Measurements from ENCODE around the gene BTBD1. TPM values are rescaled to one million over a fixed set of nuclear protein-coding genes. Genes with fewer than 3 reads are reported as not detected.

The BTBD1 gene
- total RNA-seq = 88.0 TPM

DNA sequence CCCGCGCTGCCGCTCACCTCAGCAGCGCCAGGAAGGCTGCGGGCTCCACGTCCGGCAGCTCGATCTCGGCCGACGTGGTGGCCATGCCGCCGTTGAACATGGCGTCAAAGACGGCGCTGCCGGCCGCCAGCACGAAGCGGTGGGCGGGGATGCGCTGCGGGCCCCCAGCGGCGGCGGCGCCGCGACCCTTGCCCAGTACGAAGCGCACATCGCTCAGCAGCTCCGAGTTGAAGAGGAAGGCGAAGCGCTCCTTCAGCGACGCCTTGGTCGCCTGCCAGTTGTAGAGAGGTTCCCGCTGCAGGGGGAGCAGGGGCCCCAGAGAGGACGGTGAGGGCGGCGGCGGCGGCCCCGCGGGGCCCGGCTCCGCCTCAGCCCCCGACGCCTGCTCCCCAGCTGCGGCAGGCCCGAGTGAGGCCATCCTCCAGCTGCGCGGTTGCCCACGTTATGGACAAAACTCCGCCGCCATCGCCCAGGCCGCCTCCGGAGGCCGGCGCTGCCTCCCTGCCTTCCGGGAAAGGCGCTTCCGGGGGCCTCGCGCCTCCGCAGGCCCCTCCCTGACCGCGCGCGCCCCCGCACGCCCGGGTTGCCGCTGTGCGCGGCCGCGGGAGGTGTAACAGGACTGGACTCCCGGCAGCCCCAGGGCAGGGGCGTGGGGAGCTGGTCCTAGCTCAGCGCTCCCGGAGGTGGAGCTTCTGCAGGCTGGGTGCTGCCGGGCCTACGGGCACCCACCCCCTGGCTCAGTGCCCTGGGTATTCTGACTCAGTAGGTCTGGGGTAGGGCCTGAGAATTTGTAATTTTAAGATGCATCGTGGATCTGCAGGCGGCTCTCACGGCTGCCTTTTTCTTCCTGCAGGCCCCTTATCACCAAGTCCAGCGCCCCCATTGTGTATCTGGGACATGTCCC, at the start of gene BTBD1:
BTBD1 (minus strand) TSS at position 519 of the 904 bp plus-strand sequence; CDS start at position 418, 101 bp downstream.

DNA sequence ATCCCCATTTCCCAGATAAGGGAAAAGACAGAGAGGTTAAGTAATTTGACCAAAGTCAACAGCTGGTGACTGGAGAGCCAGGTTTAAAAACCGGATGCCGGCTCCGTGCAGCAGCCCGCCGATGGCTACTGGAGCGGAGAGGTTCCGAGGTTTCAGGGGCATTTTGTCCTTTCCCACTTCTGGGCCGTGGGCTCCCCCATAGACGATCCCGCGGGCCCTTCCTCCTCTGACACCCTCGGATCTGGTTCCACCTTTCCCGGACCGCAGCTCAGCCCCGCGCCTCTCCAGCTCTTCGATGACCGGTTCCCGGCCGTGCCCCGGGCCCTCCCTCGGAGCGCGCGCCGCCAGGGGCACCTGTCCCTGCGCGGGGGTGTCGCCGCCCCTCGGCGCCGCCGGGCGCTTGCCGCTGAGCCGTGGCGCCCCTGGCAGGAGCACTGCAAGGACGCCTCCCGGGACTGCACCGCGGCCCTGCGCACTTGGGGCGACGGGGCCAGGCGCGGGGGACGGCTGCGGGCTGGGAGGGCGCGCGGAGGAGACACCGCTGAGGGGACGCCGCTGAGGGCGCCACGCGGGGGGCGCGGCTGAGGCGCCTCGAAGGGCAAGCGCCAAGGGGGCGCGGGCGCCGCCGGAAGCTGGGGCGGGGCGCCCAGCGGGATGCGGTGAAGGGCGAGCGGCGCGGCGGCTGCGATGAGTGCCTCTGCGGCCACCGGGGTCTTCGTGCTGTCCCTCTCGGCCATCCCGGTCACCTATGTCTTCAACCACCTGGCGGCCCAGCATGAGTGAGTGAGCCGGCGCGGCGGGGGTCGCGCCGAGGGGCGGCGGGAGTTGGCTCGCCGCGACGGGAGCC, 40.2 kb upstream of the BTBD1 start, which contains the start of gene TM6SF1:
TM6SF1 (plus strand) TSS at position 652 of the 847 bp plus-strand sequence; CDS start at position 688, 36 bp downstream.

DNA sequence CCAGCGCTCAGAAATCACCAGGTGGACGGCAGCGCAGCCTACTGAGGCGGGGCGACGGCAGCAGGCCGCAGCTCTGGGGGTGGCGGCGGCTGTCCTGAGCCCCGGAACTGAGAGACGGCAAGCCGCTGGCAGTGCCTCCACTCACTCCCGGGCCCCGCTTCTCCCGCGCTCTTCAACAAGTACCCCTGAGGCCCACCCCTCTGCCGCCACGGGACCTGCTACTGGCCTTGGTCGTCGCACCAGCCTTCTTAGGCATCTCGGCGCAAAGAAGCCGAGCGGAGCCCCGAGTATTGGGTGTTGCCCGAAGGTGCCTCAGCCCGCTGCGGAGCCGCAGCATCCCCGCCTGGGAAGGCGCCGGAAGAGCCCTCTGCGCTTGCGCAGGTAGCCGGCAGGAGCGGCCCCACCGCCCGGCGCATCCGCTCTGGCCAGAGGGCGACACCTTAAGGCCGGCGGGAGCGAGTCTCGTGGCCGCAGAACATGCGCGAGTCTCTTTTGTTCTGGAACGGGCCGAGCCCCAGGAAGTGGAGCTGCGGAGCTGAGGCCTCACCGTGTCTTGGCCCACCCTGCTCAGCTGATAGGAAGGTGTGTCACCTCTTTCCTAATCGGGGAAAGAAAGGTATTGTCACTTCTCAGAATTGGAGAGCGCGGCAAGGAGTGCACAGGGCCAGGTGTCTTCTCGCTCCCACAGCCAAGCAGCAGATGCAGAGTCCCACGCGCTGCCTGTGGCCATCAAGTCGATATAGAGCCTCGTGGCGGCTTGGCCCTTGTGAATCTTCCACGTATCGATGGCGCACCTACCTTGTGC, 55.6 kb downstream of the BTBD1 start, which contains the start of gene C15orf40:
C15orf40 (minus strand) TSS at position 369 of the 805 bp plus-strand sequence; CDS start at position 337, 32 bp downstream.

DNA sequence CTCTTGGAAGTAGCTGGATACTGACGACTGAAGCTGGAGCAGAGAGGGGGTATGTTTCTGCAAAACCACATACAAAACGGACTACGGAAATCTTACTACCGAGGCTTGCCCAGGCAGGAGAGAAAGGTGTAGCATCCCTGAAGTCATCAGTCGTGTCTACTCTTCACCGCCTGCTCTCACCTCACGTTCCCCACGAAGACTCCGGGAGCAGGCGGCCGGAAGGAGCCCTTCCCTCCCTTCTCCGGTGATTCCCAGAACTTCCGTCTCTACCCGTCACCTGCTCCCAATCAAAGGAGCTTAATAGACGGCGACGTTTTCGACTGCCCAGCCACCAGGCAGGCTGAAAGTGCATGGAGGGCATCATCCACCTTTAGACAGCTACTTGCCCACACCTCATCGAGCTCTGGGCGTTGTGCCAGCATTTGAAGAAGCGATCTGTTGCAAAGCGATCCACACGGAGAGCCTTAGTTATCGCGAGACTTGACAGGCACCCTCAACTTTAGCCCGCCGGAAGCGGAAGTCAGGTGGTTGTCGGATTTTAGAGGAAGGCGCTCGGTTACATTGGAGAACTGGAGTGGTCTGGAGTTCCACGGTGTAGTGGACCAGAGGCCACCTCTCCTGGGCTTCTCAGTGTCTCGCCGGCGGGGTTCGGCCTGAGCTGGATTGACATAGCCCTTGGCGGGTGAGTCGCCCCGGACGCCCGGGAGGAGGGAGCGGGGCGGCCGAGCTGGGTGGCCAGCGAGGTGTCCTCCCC, 81.2 kb downstream of the BTBD1 start, which contains the start of gene RAMAC:
RAMAC (plus strand) TSS at position 523 of the 754 bp plus-strand sequence. CDS start 2,809 bp downstream, outside the sequence.

Small RNA genes within 50 kb of the gene (small RNA-seq; reads per million reads assigned to genes)
- gene MIR4515 (ENCODE audit: low replicate concordance) = not detected

Other genes starting within 250 kb of the BTBD1 start
- gene HOMER2, start 114.5 kb downstream of the BTBD1 start, total RNA-seq = 27.0 TPM
- 25.6 TPM for gene RAMAC, start 81.0 kb downstream of the BTBD1 start, total RNA-seq
- gene C15orf40, start 55.6 kb downstream of the BTBD1 start, total RNA-seq = 48.6 TPM
- gene TM6SF1, start 40.4 kb upstream of the BTBD1 start, total RNA-seq = 12.4 TPM
- 21.4 TPM for gene HDGFL3, start 140.6 kb upstream of the BTBD1 start, total RNA-seq
- gene BNC1, start 217.4 kb upstream of the BTBD1 start, total RNA-seq = 0.12 TPM